Measurements from ENCODE around the gene PLB1.
"Not testable (repeated sequence)": the region's sequence is repeated elsewhere in the genome, so short reads cannot be mapped to it uniquely, and the experiment has no call there.

PLB1 gene

GRCh38 chr2:28469947-28470535 is 25.8 kb upstream of the PLB1 start:
- DNase-seq (ENCODE audit: low read depth): no peak

- DNase-seq (ENCODE audit: low read depth): no peak
Measured at GRCh38 chr2:28470759-28471158, 25.1 kb upstream of the PLB1 start.

- DNase-seq (ENCODE audit: low read depth): no peak
Measured at GRCh38 chr2:28471214-28471613, 24.6 kb upstream of the PLB1 start.

- no peak for DNase-seq (ENCODE audit: low read depth)
Measured at GRCh38 chr2:28471701-28472236, 24.1 kb upstream of the PLB1 start.

GRCh38 chr2:28472641-28473040 is 23.2 kb upstream of the PLB1 start:
- not testable (repeated sequence) for DNase-seq (ENCODE audit: low read depth)

- no peak for DNase-seq (ENCODE audit: low read depth)
Measured at GRCh38 chr2:28475088-28475595, 20.7 kb upstream of the PLB1 start.

GRCh38 chr2:28477087-28477486 is 18.8 kb upstream of the PLB1 start:
- DNase-seq (ENCODE audit: low read depth): no peak

- DNase-seq (ENCODE audit: low read depth): no peak
Measured at GRCh38 chr2:28477645-28478044, 18.2 kb upstream of the PLB1 start.

GRCh38 chr2:28480403-28481049 is 15.3 kb upstream of the PLB1 start:
- no peak for DNase-seq (ENCODE audit: low read depth)

- no peak for DNase-seq (ENCODE audit: low read depth)
Measured at GRCh38 chr2:28481905-28482304, 14.0 kb upstream of the PLB1 start.

GRCh38 chr2:28484835-28485234 is 11.0 kb upstream of the PLB1 start:
- no peak for DNase-seq (ENCODE audit: low read depth)

- no peak for DNase-seq (ENCODE audit: low read depth)
Measured at GRCh38 chr2:28486526-28486925, 9.3 kb upstream of the PLB1 start.

GRCh38 chr2:28487258-28487657 is 8.6 kb upstream of the PLB1 start:
- no peak for DNase-seq (ENCODE audit: low read depth)

- DNase-seq (ENCODE audit: low read depth): no peak
Measured at GRCh38 chr2:28488083-28488830, 7.6 kb upstream of the PLB1 start.

GRCh38 chr2:28488858-28489575 is 6.8 kb upstream of the PLB1 start:
- DNase-seq (ENCODE audit: low read depth): no peak

GRCh38 chr2:28490558-28490957 is 5.3 kb upstream of the PLB1 start:
- DNase-seq (ENCODE audit: low read depth): no peak

GRCh38 chr2:28492282-28492681 is 3.6 kb upstream of the PLB1 start:
- no peak for DNase-seq (ENCODE audit: low read depth)

- DNase-seq (ENCODE audit: low read depth): no peak
Measured at GRCh38 chr2:28493636-28494035, 2.2 kb upstream of the PLB1 start.

GRCh38 chr2:28496781-28497180 is 921 bp downstream of the PLB1 start:
- DNase-seq (ENCODE audit: low read depth): no peak

GRCh38 chr2:28497206-28497605 is 1.3 kb downstream of the PLB1 start:
- no peak for DNase-seq (ENCODE audit: low read depth)

- DNase-seq (ENCODE audit: low read depth): no peak
Measured at GRCh38 chr2:28499282-28499681, 3.4 kb downstream of the PLB1 start.

GRCh38 chr2:28505361-28505760 is 9.5 kb downstream of the PLB1 start:
- DNase-seq (ENCODE audit: low read depth): no peak
